ENCODE results near the gene LUC7L3. TPM values are rescaled to one million over a fixed set of nuclear protein-coding genes. Genes with fewer than 3 reads are reported as not detected.

The LUC7L3 gene
- total and polyA plus RNA-seq, 4 experiments from 2014 or later = 21.9 to 291 (median 167) TPM

GRCh38 chr17:50683434-50684287 is 35.7 kb upstream of the LUC7L3 start:
- no peaks in the 10 kb centered on the region for H3K36me3 ChIP-seq (ENCODE audit: insufficient read depth, low read length)
- Mint-ChIP-seq H3K4me1 (peaks cover 0 to 9% (median 6%) of the 10 kb centered on the region in 4 donors), H3K9me3 (peaks cover 0 to 2% (median 0%) of the 10 kb centered on the region in 8 donors), H3K36me3 (no peaks in the 10 kb centered on the region), H3K27ac (peak overlapping the region in 1 of 7 donors; percentile 13), H3K27me3 (peaks cover 7 to 13% of the 10 kb centered on the region in 2 donors), H3K4me3 (no peak overlapping the region)
- POLR2A ChIA-PET (ENCODE audit: partially characterized antibody) = no interaction called here
- DNase-seq = no peak
- H3K4me3 ChIP-seq (ENCODE audit: low read length in 2 of 2) = no peak overlapping the region
- H3K27ac ChIP-seq (ENCODE audit: low read depth, low read length) = no peak overlapping the region
- CTCF ChIA-PET (ENCODE audit: partially characterized antibody) = interaction anchor here (2.5 kb wide), 1 partner anchor 11 kb away, joined by 7 read pairs; no protein-coding TSS in a partner anchor
- H3K9me3 ChIP-seq (ENCODE audit: control insufficient read depth in 1 of 2, low read length in 2 of 2) = no peaks in the 10 kb centered on the region
- H3K4me1 ChIP-seq (ENCODE audit: insufficient read depth, low read length) = no peaks in the 10 kb centered on the region
- intact Hi-C loops (cut with micrococcal nuclease) = no loop called here
- H3K27me3 ChIP-seq (ENCODE audit: insufficient read depth, low read length) = no peaks in the 10 kb centered on the region

GRCh38 chr17:50684288-50684611 is 35.2 kb upstream of the LUC7L3 start:
- no peaks in the 10 kb centered on the region for H3K4me1 ChIP-seq (ENCODE audit: insufficient read depth, low read length)
- no peak for DNase-seq
- CTCF ChIA-PET (ENCODE audit: partially characterized antibody) = interaction anchor here (2.5 kb wide), 1 partner anchor 10 kb away, joined by 7 read pairs; no protein-coding TSS in a partner anchor
- no peaks in the 10 kb centered on the region for H3K36me3 ChIP-seq (ENCODE audit: insufficient read depth, low read length)
- no peak overlapping the region for H3K27ac Mint-ChIP-seq
- H3K4me3 ChIP-seq (ENCODE audit: low read length in 2 of 2) = no peak overlapping the region
- no peak overlapping the region for H3K4me3 Mint-ChIP-seq
- intact Hi-C loops (cut with micrococcal nuclease) = no loop called here
- POLR2A ChIA-PET (ENCODE audit: partially characterized antibody) = no interaction called here
- peaks cover 0 to 2% (median 0%) of the 10 kb centered on the region in 8 donors for H3K9me3 Mint-ChIP-seq
- no peaks in the 10 kb centered on the region for H3K36me3 Mint-ChIP-seq
- H3K27ac ChIP-seq (ENCODE audit: low read depth, low read length) = no peak overlapping the region
- H3K27me3 Mint-ChIP-seq = peaks cover 7 to 13% of the 10 kb centered on the region in 2 donors
- no peaks in the 10 kb centered on the region for H3K27me3 ChIP-seq (ENCODE audit: insufficient read depth, low read length)
- no peaks in the 10 kb centered on the region for H3K9me3 ChIP-seq (ENCODE audit: control insufficient read depth in 1 of 2, low read length in 2 of 2)
- peaks cover 0 to 11% (median 6%) of the 10 kb centered on the region in 4 donors for H3K4me1 Mint-ChIP-seq

- Histone ChIP-seq H3K27me3 (ENCODE audit: insufficient read depth, low read length) (no peaks in the 10 kb centered on the region), H3K27ac (ENCODE audit: low read depth, low read length) (no peak overlapping the region), H3K4me3 (ENCODE audit: low read length in 2 of 2) (no peak overlapping the region), H3K4me1 (ENCODE audit: insufficient read depth, low read length) (no peaks in the 10 kb centered on the region), H3K36me3 (ENCODE audit: insufficient read depth, low read length) (no peaks in the 10 kb centered on the region), H3K9me3 (ENCODE audit: control insufficient read depth in 1 of 2, low read length in 2 of 2) (no peaks in the 10 kb centered on the region)
- no peak for DNase-seq
- intact Hi-C loops (cut with micrococcal nuclease) = no loop called here
- no peaks in the 10 kb centered on the region for H3K36me3 Mint-ChIP-seq
- H3K4me3 Mint-ChIP-seq = no peak overlapping the region
- H3K9me3 Mint-ChIP-seq = peaks cover 0 to 2% (median 0%) of the 10 kb centered on the region in 8 donors
- peaks cover 0 to 12% (median 7%) of the 10 kb centered on the region in 4 donors for H3K4me1 Mint-ChIP-seq
- no peak overlapping the region for H3K27ac Mint-ChIP-seq
- ChIA-PET POLR2A (ENCODE audit: partially characterized antibody) (interaction anchor here (0.5 kb wide), 1 partner anchor 15 kb away, joined by 3 read pairs; no protein-coding TSS in a partner anchor), CTCF (ENCODE audit: partially characterized antibody) (interaction anchor here (2.5 kb wide), 1 partner anchor 10 kb away, joined by 7 read pairs; no protein-coding TSS in a partner anchor)
- peaks cover 7 to 12% of the 10 kb centered on the region in 2 donors for H3K27me3 Mint-ChIP-seq
These were observed 34.6 kb upstream of the LUC7L3 start for GRCh38 chr17:50684612-50685333.

GRCh38 chr17:50685334-50685665 is 34.1 kb upstream of the LUC7L3 start:
- Mint-ChIP-seq H3K9me3 (peaks cover 0 to 2% (median 0%) of the 10 kb centered on the region in 8 donors), H3K4me3 (peak overlapping the region in 1 of 8 donors; percentile 11)

GRCh38 chr17:50685691-50686493 is 33.5 kb upstream of the LUC7L3 start:
- H3K27ac ChIP-seq (ENCODE audit: low read depth, low read length) = no peak overlapping the region
- ChIA-PET POLR2A (ENCODE audit: partially characterized antibody) (interaction anchor here (0.5 kb wide), 1 partner anchor 16 kb away, joined by 3 read pairs; no protein-coding TSS in a partner anchor), CTCF (ENCODE audit: partially characterized antibody) (interaction anchor here (2.5 kb wide), 1 partner anchor 8 kb away, joined by 7 read pairs; no protein-coding TSS in a partner anchor)
- peaks cover 0 to 12% (median 7%) of the 10 kb centered on the region in 4 donors for H3K4me1 Mint-ChIP-seq
- no peaks in the 10 kb centered on the region for H3K9me3 ChIP-seq (ENCODE audit: control insufficient read depth in 1 of 2, low read length in 2 of 2)
- H3K36me3 Mint-ChIP-seq = no peaks in the 10 kb centered on the region
- no peak for DNase-seq
- peaks cover 0 to 2% (median 0%) of the 10 kb centered on the region in 8 donors for H3K9me3 Mint-ChIP-seq
- H3K4me1 ChIP-seq (ENCODE audit: insufficient read depth, low read length) = no peaks in the 10 kb centered on the region
- no peak overlapping the region for H3K27ac Mint-ChIP-seq
- H3K36me3 ChIP-seq (ENCODE audit: insufficient read depth, low read length) = no peaks in the 10 kb centered on the region
- peaks cover 4 to 5% of the 10 kb centered on the region in 2 donors for H3K27me3 Mint-ChIP-seq
- H3K4me3 ChIP-seq (ENCODE audit: low read length in 2 of 2) = no peak overlapping the region
- intact Hi-C loops (cut with micrococcal nuclease) = no loop called here
- no peaks in the 10 kb centered on the region for H3K27me3 ChIP-seq (ENCODE audit: insufficient read depth, low read length)
- H3K4me3 Mint-ChIP-seq = peak overlapping the region in 1 of 8 donors; percentile 11

More at GRCh38 chr17:50685334-50685665, 34.1 kb upstream of the LUC7L3 start:
- no peaks in the 10 kb centered on the region for H3K9me3 ChIP-seq (ENCODE audit: control insufficient read depth in 1 of 2, low read length in 2 of 2)
- ChIA-PET POLR2A (ENCODE audit: partially characterized antibody) (interaction anchor here (0.5 kb wide), 1 partner anchor 16 kb away, joined by 3 read pairs; no protein-coding TSS in a partner anchor), CTCF (ENCODE audit: partially characterized antibody) (interaction anchor here (2.5 kb wide), 1 partner anchor 9 kb away, joined by 7 read pairs; no protein-coding TSS in a partner anchor)
- no peaks in the 10 kb centered on the region for H3K27me3 ChIP-seq (ENCODE audit: insufficient read depth, low read length)
- H3K36me3 ChIP-seq (ENCODE audit: insufficient read depth, low read length) = no peaks in the 10 kb centered on the region
- Mint-ChIP-seq H3K4me1 (peaks cover 0 to 12% (median 7%) of the 10 kb centered on the region in 4 donors), H3K27me3 (peaks cover 7% of the 10 kb centered on the region in 2 donors), H3K27ac (no peak overlapping the region), H3K36me3 (no peaks in the 10 kb centered on the region)
- DNase-seq = no peak
- no peak overlapping the region for H3K4me3 ChIP-seq (ENCODE audit: low read length in 2 of 2)
- H3K27ac ChIP-seq (ENCODE audit: low read depth, low read length) = no peak overlapping the region
- no peaks in the 10 kb centered on the region for H3K4me1 ChIP-seq (ENCODE audit: insufficient read depth, low read length)
- intact Hi-C loops (cut with micrococcal nuclease) = no loop called here

- H3K27ac ChIP-seq (ENCODE audit: low read depth, low read length) = no peak overlapping the region
- no peaks in the 10 kb centered on the region for H3K36me3 Mint-ChIP-seq
- H3K9me3 ChIP-seq (ENCODE audit: control insufficient read depth in 1 of 2, low read length in 2 of 2) = no peaks in the 10 kb centered on the region
- no peak overlapping the region for H3K4me3 ChIP-seq (ENCODE audit: low read length in 2 of 2)
- H3K27ac Mint-ChIP-seq = peak overlapping the region in 1 of 7 donors; percentile 68
- DNase-seq = no peak
- no peak overlapping the region for H3K4me3 Mint-ChIP-seq
- H3K4me1 Mint-ChIP-seq = peaks cover 0 to 5% (median 2%) of the 10 kb centered on the region in 4 donors
- peaks cover 0 to 2% (median 0%) of the 10 kb centered on the region in 8 donors for H3K9me3 Mint-ChIP-seq
- intact Hi-C loops (cut with micrococcal nuclease) = no loop called here
- H3K36me3 ChIP-seq (ENCODE audit: insufficient read depth, low read length) = no peaks in the 10 kb centered on the region
- H3K27me3 ChIP-seq (ENCODE audit: insufficient read depth, low read length) = no peaks in the 10 kb centered on the region
- no peaks in the 10 kb centered on the region for H3K4me1 ChIP-seq (ENCODE audit: insufficient read depth, low read length)
- no peaks in the 10 kb centered on the region for H3K27me3 Mint-ChIP-seq
- ChIA-PET CTCF (ENCODE audit: partially characterized antibody) (no interaction called here), POLR2A (ENCODE audit: partially characterized antibody) (no interaction called here)
These were observed 32.8 kb upstream of the LUC7L3 start for GRCh38 chr17:50686494-50687199.

Data from CD4-positive, alpha-beta memory T cell (primary cell).